GM19452 (cell line): Measurements from ENCODE around the gene NEK11.

ENCODE experiments used
- ATAC-seq: cut with Tn5 transposase; IDR thresholded peaks from one replicate; pipeline ENCODE4 v1.9.1; 2021; ENCODE audit not compliant: unreplicated experiment

The NEK11 gene

DNA sequence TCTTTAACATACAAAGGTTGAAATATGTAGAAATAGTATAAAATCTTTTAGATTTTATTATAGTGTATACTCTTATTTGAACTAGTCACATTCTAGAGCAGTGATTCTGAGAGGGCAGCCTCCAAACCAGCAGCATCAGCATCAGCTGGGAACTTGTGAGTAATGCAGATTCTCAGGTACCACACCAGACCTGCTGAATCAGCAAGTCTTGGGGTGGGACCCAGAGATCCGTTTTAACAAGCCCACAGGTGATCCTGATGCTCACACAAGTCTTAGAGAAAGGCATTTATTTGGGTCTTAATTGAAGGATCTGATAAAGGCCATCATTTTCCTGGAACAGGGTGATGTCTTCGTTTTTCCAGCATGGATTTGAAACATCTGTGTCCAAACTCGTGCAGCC lies 195.9 kb downstream of the NEK11 start:
- ATAC-seq = no peak

DNA sequence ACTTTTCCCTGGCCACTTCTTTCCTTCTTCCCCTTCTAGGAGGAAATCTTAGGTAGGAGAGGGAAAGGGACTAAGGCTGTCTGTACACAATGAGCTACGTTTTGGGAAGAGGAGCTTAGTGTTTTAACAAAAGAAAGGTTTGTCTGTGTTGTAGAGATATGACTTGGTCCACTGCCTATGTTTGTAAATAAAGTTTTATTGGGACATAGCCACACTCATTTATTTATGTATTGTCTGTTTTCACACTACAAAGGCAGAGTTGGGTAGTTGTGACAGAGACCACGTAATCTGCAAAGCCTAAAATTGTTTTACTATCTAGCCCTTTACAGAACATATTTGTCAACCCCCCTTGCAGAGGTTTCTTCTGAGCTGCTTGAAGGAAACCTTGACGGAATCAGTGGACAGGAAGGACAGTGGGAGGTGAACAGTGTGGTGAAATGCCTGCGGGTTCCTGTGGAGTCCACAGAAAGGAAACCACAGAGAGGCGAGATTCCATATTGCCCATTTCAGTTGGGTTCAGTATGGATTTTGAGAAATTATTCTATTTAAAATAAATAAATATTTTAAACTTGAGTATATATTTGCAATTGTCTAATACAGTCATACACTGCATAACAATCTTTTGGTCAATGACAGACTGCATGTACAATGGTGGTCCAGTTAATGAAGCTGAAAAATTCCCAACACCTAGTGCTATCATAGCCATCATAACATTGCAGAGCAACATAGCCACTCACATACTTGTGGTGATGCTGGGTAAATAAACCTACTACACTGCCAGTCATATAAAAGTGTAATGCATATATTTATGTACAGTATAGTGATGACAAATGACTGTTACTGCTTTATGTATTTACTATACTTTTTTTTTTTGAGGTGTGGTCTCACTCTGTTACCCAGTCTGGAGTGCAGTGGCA lies 197.0 kb downstream of the NEK11 start:
- no peak for ATAC-seq

DNA sequence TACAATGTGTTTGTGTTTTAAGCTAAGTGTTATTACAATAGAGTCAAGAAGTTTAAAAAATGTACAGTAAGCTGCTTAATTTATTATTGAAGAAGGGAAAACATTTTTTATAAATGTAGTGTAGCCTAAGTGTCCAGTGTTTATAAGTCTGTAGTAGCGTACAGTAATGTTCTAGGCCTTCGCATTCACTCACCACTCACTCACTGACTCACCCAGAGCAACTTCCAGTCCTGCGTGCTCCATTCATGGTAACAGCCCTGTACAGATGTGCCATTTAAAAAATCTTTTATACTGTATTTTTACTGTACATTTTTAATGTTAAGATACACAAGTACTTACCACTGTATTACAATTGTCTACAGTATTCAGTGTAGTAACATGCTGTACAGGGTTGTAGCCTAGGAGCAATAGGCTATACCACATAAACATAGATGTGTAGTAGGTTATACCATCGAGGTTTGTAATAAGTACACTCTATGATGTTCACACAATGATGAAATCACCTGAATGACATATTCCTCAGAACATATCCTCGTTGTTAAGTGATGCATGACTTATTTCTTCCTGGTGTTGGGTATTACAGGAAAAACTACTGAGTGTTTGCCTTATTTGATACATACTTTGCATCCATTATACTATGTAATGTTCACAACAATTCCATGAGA lies 198.3 kb downstream of the NEK11 start:
- ATAC-seq = no peak

GRCh38 chr3:131228522-131228921 lies 201.8 kb downstream of the NEK11 start:
- ATAC-seq = no peak

GRCh38 chr3:131231710-131232389 lies 205.2 kb downstream of the NEK11 start:
- ATAC-seq = no peak

DNA sequence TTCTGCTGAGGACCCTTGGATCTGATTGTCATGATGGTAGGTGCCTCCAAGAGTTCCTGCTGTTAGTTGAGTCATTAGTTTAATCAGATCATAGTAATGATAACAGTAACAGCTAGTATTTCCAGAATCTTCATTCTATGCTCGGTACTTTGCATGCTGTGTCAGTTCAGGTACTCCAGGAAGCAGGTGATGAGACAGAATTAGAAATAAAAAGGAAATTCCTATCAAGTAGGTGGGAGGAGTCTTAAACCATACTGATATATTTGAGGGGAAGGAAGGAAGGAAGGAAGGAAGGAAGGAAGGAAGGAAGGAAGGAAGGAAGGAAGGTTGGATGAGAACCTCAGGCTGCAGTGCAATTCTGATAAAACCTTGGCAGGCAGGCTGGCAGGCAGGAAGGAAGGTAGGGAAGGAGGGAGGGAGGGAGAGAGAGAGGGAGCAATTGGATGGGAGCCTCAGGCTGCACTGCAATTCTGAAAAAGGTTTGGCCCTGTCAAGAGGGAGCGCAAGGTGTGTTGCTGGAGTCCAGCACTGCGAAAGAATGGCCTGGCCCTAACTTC lies 206.1 kb downstream of the NEK11 start:
- ATAC-seq = no peak

GRCh38 chr3:131233900-131234668 lies 207.4 kb downstream of the NEK11 start:
- no peak for ATAC-seq

DNA sequence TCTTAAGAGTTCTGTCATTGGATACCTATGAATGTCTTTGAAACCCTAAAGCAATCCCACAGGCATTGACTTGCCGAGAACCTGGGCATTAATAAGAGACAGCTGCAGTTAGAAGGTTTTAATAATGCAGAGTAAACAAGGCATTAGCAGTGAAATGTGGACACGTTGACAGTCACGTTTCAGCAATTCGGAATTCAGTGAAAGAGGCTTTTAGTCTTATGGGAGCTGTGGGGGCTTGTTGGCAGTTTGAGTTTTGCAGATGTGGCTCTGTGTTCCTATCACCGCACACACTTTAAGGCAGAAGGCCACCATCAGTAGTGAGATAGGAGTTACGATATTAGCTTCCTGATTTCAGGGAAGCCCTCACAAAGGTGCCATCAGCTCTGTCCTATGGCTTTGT lies 209.7 kb downstream of the NEK11 start:
- no peak for ATAC-seq

- ATAC-seq = no peak
These were observed 211.8 kb downstream of the NEK11 start for GRCh38 chr3:131238496-131238895.

- no peak for ATAC-seq
These were observed 212.6 kb downstream of the NEK11 start for GRCh38 chr3:131239267-131239666.

DNA sequence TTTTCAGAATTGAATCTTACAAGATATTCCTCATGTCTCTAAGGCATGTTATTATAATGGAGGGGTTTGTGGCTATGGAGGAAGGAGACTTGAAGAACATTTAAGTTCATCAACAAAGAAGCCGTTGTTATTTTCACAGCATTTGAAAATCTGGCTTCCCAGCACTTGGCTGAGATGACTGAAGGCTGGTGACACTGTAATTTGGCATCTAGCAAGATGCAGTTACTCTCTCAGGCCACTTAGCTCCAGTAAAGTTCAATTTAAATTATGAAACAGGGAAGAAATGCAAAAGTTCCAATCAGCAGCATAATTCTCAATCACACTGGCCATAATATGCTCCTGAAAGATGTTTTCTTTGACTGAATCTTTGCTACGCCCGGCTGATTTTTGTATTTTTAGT lies 215.5 kb downstream of the NEK11 start:
- no peak for ATAC-seq

- ATAC-seq = no peak
These were observed 223.8 kb downstream of the NEK11 start for GRCh38 chr3:131250466-131250865.

GRCh38 chr3:131260525-131260924 lies 233.8 kb downstream of the NEK11 start:
- ATAC-seq = no peak

GRCh38 chr3:131261104-131261503 lies 234.4 kb downstream of the NEK11 start:
- no peak for ATAC-seq

- no peak for ATAC-seq
These were observed 248.9 kb downstream of the NEK11 start for GRCh38 chr3:131275556-131275955.

- no peak for ATAC-seq
These were observed 251.3 kb downstream of the NEK11 start for GRCh38 chr3:131277836-131278497.

DNA sequence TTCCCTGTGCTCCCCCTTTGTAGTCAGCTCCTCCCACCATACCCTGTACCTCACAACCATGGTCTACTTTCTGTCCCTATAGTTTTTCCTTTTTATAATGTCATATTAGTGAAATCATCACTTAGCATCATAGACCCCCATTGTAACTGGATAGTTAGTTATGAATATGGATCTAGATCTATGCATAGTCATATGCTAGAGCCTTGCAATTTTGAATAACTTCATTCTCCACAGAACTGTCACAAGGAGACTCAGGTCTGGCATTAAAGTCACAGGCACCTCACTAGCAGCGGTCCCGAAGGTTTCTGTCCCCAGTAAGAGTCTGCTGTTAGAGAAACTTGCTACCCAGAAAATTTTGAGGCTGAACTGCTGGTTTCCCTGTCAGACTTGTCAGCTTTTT lies 252.9 kb downstream of the NEK11 start:
- no peak for ATAC-seq

DNA sequence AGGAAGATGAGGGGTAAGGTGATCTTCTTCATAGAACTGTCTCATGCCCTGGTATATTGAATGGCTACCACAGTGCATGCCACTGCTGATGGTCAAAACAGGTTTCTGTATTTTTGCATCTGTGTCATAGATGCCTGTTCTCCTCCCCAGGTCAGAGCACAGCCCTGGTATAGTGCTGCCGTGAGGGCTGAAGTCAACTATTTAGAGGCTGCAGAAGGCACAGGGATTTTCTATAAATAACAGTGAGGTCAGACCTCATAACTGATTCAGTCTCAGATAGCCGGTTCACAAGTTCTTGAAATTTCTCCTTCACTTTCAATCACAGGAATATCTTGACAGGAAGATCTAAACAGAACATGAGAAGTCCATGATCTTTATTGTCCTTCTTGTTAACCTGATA lies 255.7 kb downstream of the NEK11 start:
- ATAC-seq = no peak

DNA sequence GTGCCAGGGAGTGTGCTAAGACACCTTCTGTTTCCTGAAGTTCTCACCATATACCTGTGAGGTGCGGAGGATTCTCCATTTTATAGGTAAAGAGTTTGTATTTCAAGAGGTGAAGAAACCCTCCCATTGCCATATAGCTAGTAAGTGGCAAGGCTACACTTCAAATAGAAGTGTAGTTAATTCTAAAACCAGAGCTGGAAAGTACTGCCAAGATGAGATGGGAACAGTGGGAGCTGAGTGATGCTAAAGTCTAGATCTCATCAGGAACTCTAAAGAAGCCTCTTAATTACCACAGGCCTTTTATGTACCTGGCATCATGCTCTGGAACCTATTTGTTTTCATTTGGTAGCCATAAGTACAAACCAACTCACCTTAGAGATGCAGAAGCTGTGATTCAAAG lies 256.3 kb downstream of the NEK11 start:
- ATAC-seq = no peak

GRCh38 chr3:131283862-131284261 lies 257.2 kb downstream of the NEK11 start:
- ATAC-seq = no peak
